HL-60 (cell line): ENCODE measurements around the gene ACTN2.

Experiments
- DNase-seq, 2 experiments: peaks; one replicate each; pipeline ENCODE4 v3.0.0-alpha.2; 2010 to 2020; ENCODE audit warnings: low read depth in 1 of 2, low spot score in 1 of 2
- H3K27ac ChIP-seq: fragments of 250-450 bp; sonication (Bioruptor Pico); replicated peaks from 2 replicates; pipeline ENCODE4 v1.5.1; 2020; ENCODE audit warnings: mild to moderate bottlenecking, moderate library complexity
- H3K27me3 ChIP-seq: fragments of 250-450 bp; sonication (Bioruptor Pico); 2 replicates; pipeline ENCODE4 v1.5.1; 2021; ENCODE audit warnings: mild to moderate bottlenecking, moderate library complexity; ENCODE audit not compliant: insufficient read depth, poor library complexity, severe bottlenecking
- H3K4me3 ChIP-seq: replicated peaks from 2 replicates; pipeline ENCODE4 v1.5.1; 2011; ENCODE audit warnings: mild to moderate bottlenecking, control low read depth, low read length; ENCODE audit not compliant: insufficient read depth
- GABPA ChIP-seq: IDR thresholded peaks from 2 replicates; pipeline ENCODE4 v1.6.1; 2012; ENCODE audit warnings: low read depth
- POLR2AphosphoS5 ChIP-seq: IDR thresholded peaks from 2 replicates; pipeline ENCODE4 v1.6.1; 2012; ENCODE audit warnings: low read depth
- SPI1 ChIP-seq: IDR thresholded peaks from 2 replicates; pipeline ENCODE4 v1.6.1; 2012; ENCODE audit warnings: low read depth, mild to moderate bottlenecking, borderline replicate concordance
- TF ChIP-seq, protein P1 (sequence below): IDR thresholded peaks from 2 replicates; pipeline ENCODE4 v1.6.1; 2012; ENCODE audit warnings: low read depth; ENCODE audit not compliant: insufficient replicate concordance
- TF ChIP-seq, protein P2 (sequence below): IDR thresholded peaks from one replicate; pipeline ENCODE4 v1.5.1; 2011; ENCODE audit warnings: low read length, control low read depth, inconsistent platforms; ENCODE audit not compliant: insufficient read depth

ACTN2 gene

DNA sequence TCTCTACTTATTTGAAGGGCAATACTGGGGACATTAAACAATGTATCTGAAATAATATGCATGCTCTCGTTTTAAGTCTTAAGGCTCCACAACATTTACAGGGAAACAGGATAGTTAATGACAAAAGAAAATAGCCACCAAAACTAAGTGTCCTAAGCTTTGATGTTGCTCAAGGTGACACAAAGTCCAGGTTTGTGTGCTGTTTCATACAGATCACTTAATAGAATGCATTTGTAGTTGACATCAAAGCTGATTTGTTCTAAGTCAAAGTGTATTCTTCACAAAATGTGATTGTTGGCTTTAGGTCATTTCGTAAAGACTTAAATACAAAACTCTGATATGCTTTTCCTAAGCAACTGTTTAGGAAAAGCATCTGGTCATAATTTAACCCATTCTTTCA is 71.3 kb downstream of the ACTN2 start:
- Histone ChIP-seq H3K27ac (no peak overlapping the region), H3K27me3 (no peaks in the 10 kb centered on the region), H3K4me3 (no peak overlapping the region)
- TF ChIP-seq GABPA, result no peak
- TF ChIP-seq POLR2AphosphoS5, result no peak
- no peak for TF ChIP-seq SPI1
- TF ChIP-seq, protein P1, sequence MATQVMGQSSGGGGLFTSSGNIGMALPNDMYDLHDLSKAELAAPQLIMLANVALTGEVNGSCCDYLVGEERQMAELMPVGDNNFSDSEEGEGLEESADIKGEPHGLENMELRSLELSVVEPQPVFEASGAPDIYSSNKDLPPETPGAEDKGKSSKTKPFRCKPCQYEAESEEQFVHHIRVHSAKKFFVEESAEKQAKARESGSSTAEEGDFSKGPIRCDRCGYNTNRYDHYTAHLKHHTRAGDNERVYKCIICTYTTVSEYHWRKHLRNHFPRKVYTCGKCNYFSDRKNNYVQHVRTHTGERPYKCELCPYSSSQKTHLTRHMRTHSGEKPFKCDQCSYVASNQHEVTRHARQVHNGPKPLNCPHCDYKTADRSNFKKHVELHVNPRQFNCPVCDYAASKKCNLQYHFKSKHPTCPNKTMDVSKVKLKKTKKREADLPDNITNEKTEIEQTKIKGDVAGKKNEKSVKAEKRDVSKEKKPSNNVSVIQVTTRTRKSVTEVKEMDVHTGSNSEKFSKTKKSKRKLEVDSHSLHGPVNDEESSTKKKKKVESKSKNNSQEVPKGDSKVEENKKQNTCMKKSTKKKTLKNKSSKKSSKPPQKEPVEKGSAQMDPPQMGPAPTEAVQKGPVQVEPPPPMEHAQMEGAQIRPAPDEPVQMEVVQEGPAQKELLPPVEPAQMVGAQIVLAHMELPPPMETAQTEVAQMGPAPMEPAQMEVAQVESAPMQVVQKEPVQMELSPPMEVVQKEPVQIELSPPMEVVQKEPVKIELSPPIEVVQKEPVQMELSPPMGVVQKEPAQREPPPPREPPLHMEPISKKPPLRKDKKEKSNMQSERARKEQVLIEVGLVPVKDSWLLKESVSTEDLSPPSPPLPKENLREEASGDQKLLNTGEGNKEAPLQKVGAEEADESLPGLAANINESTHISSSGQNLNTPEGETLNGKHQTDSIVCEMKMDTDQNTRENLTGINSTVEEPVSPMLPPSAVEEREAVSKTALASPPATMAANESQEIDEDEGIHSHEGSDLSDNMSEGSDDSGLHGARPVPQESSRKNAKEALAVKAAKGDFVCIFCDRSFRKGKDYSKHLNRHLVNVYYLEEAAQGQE, result no peak
- TF ChIP-seq, protein P2, sequence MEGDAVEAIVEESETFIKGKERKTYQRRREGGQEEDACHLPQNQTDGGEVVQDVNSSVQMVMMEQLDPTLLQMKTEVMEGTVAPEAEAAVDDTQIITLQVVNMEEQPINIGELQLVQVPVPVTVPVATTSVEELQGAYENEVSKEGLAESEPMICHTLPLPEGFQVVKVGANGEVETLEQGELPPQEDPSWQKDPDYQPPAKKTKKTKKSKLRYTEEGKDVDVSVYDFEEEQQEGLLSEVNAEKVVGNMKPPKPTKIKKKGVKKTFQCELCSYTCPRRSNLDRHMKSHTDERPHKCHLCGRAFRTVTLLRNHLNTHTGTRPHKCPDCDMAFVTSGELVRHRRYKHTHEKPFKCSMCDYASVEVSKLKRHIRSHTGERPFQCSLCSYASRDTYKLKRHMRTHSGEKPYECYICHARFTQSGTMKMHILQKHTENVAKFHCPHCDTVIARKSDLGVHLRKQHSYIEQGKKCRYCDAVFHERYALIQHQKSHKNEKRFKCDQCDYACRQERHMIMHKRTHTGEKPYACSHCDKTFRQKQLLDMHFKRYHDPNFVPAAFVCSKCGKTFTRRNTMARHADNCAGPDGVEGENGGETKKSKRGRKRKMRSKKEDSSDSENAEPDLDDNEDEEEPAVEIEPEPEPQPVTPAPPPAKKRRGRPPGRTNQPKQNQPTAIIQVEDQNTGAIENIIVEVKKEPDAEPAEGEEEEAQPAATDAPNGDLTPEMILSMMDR, result no peak
- DNase-seq, result no peak

DNA sequence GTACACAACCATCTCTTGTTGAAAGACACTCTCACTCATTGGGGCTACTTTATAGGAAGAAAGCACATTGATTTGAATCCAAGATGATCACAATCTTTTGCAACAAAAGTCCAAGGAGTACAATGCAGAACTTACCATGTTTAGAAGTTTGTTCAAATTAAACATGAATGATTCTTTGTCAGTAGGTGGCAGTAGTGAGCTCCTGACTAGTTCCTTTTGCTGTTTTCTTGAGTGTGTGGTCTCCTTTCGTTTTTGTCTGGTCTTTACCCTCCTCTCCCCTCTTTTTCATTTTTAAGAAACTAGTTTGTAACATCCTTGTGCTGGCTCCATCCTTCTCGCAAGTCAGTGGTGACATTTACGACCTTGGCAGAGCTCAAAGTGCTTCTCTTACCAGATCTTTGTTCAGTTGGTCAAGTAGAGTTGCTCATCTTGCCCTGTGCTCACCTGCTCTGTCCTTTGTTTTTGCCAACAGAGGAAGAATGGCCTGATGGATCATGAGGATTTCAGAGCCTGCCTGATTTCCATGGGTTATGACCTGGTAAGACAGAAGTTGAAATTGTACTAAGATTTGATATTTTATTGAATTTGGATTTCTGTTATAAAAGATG is 73.1 kb downstream of the ACTN2 start:
- H3K4me3 ChIP-seq, result no peak overlapping the region
- DNase-seq, result peak; percentile 8 to 27
- no peak overlapping the region for H3K27ac ChIP-seq
- no peak for TF ChIP-seq SPI1
- TF ChIP-seq, protein P2, result peak; percentile 17
- TF ChIP-seq POLR2AphosphoS5, result no peak
- TF ChIP-seq, protein P1, result no peak
- no peak for TF ChIP-seq GABPA
- H3K27me3 ChIP-seq, result no peaks in the 10 kb centered on the region

DNA sequence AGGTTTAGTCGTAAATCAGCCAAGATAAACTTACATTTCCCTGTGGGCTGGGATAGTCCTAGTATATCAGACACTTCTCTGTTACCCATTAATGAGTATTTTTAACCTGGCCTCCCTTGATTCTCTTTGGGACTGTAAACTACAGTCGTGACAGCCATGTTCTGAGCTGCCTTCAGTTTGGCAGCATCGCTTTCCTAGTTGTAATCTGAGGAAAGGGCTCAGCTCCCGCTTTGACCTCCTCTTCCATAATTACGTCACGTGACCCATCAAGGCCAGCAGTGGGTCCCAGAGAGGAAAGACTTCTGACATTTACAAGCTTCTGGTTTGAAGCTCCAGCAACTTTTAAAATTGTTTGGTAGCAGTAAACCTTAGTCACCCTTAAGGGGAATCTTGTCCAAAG is 74.2 kb downstream of the ACTN2 start:
- no peak overlapping the region for H3K4me3 ChIP-seq
- TF ChIP-seq, protein P2, result no peak
- TF ChIP-seq GABPA, result no peak
- no peak overlapping the region for H3K27ac ChIP-seq

DNA sequence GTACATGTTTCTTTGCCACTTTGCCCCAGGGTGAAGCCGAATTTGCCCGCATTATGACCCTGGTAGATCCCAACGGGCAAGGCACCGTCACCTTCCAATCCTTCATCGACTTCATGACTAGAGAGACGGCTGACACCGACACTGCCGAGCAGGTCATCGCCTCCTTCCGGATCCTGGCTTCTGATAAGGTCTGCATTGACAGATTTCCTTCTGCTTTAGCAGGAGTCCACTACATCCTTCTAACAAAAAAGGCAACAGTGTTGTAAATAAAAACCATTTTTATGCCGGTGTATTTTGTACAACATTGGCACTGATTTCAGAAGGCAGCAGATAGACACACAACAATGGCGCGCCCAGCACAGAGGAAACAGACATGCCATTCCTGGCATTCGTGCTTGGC is 74.7 kb downstream of the ACTN2 start:
- Histone ChIP-seq H3K27me3 (no peaks in the 10 kb centered on the region), H3K4me3 (no peak overlapping the region), H3K27ac (no peak overlapping the region)
- TF ChIP-seq, protein P2, result no peak
- no peak for TF ChIP-seq SPI1
- no peak for TF ChIP-seq POLR2AphosphoS5
- TF ChIP-seq, protein P1, result no peak
- TF ChIP-seq GABPA, result no peak
- DNase-seq, result no peak

More for the DNA sequence above, 74.2 kb downstream of the ACTN2 start:
- H3K27me3 ChIP-seq, result no peaks in the 10 kb centered on the region
- no peak for DNase-seq
